SJCRH30 (cell line): Measurements from ENCODE around the gene B3GAT1. TPM values are rescaled to one million over a fixed set of nuclear protein-coding genes. Genes with fewer than 3 reads are reported as not detected.

Experiments used
- DNase-seq, 2 experiments: peaks; one replicate each; pipeline ENCODE4 v3.0.0-alpha.2; 2015 to 2020
- H3K27ac ChIP-seq: fragments of 250-450 bp; sonication (Bioruptor Pico); 2 replicates; pipeline ENCODE4 v1.5.1; 2020; ENCODE audit warnings: mild to moderate bottlenecking, moderate library complexity
- H3K27me3 ChIP-seq: fragments of 250-450 bp; sonication (Bioruptor Pico); 2 replicates; pipeline ENCODE4 v1.5.1; 2020; ENCODE audit warnings: mild to moderate bottlenecking, moderate library complexity
- H3K36me3 ChIP-seq: fragments of 250-450 bp; sonication (Bioruptor Pico); 2 replicates; pipeline ENCODE4 v1.5.1; 2020; ENCODE audit warnings: mild to moderate bottlenecking, moderate library complexity
- H3K4me1 ChIP-seq: fragments of 250-450 bp; sonication (Bioruptor Pico); 2 replicates; pipeline ENCODE4 v1.5.1; 2020; ENCODE audit warnings: mild to moderate bottlenecking, moderate library complexity
- H3K4me3 ChIP-seq: fragments of 250-450 bp; sonication (Bioruptor Pico); 2 replicates; pipeline ENCODE4 v1.5.1; 2020; ENCODE audit warnings: mild to moderate bottlenecking, moderate library complexity
- H3K9me3 ChIP-seq: fragments of 250-450 bp; sonication (Bioruptor Pico); replicated peaks from 2 replicates; pipeline ENCODE4 v1.5.1; 2020; ENCODE audit warnings: mild to moderate bottlenecking, moderate library complexity
- total RNA-seq: library from RNA; depleted of rRNA; stranded (reverse); fragments of >200 nt; shearing (Covaris generic); gene quantifications from 2 replicates; pipeline ENCODE4 v1.2.3, GENCODE V29; 2014; rRNA removed

B3GAT1 gene
- total RNA-seq, 1 experiment from 2014 or later: not detected

- H3K27ac ChIP-seq: no peak overlapping the region
- H3K4me3 ChIP-seq: no peak overlapping the region
- no peaks in the 10 kb centered on the region for H3K4me1 ChIP-seq
- no peak for DNase-seq
- no peaks in the 10 kb centered on the region for H3K27me3 ChIP-seq
- no peaks in the 10 kb centered on the region for H3K36me3 ChIP-seq
- H3K9me3 ChIP-seq: no peaks in the 10 kb centered on the region
Measured at GRCh38 chr11:134330611-134331353, 81.3 kb downstream of the B3GAT1 start.

Other genes with a start within 250 kb of the B3GAT1 start
- 71.2 and 75.7 TPM in 2 replicates for gene NCAPD3, start 188.3 kb downstream of the B3GAT1 start, total RNA-seq
- 38.2 and 39.1 TPM in 2 replicates for gene VPS26B, start 187.6 kb downstream of the B3GAT1 start, total RNA-seq
- gene THYN1, start 158.9 kb downstream of the B3GAT1 start, total RNA-seq: 80.1 and 88.0 TPM in 2 replicates
- gene ACAD8, start 158.7 kb downstream of the B3GAT1 start, total RNA-seq: 31.3 and 32.3 TPM in 2 replicates
- gene GLB1L3, start 135.9 kb downstream of the B3GAT1 start, total RNA-seq: not detected in 2 replicates
- not detected in 2 replicates for gene GLB1L2, start 80.3 kb downstream of the B3GAT1 start, total RNA-seq